Gastroesophageal sphincter (tissue), 3 donors: ENCODE measurements around the gene GSG1L.

ENCODE experiments used
- POLR2AphosphoS5 ChIP-seq: sonication (generic); formaldehyde crosslinking; IDR thresholded peaks from one replicate; pipeline ENCODE4 v1.6.1; 2017; ENCODE audit warnings: antibody characterized with exemption
- TF ChIP-seq, protein P1 (sequence below), 4 experiments: fragments of 200-600 bp in 2 of 4; fragments of 450-650 bp in 2 of 4; sonication (generic) in 1 of 4; IDR thresholded peaks; one replicate each; pipeline ENCODE4 v1.5.1; 2017 to 2019; ENCODE audit warnings: antibody characterized with exemption in 4 of 4, mild to moderate bottlenecking in 2 of 4, moderate library complexity in 2 of 4

DNA sequence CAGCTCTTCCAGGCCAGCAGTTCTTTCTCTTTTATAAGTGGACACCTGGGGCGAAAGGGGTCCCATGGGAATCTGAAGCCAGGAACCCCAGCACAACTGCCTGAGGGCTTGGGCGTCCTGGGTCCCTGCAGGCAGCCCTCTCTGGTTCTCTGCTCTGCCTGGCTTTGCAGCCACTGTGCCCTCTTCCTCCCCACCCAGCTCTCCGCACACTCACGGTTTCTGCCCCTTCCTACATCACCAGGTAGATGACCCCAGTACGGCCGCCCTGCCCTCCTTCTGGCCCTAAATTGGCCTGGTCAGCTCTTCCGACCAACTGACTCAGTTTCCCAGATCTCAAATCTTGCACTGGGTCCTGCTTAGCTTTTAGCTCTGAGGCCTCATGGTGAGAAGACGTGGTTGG lies 288.3 kb downstream of the GSG1L start:
- TF ChIP-seq, protein P1, sequence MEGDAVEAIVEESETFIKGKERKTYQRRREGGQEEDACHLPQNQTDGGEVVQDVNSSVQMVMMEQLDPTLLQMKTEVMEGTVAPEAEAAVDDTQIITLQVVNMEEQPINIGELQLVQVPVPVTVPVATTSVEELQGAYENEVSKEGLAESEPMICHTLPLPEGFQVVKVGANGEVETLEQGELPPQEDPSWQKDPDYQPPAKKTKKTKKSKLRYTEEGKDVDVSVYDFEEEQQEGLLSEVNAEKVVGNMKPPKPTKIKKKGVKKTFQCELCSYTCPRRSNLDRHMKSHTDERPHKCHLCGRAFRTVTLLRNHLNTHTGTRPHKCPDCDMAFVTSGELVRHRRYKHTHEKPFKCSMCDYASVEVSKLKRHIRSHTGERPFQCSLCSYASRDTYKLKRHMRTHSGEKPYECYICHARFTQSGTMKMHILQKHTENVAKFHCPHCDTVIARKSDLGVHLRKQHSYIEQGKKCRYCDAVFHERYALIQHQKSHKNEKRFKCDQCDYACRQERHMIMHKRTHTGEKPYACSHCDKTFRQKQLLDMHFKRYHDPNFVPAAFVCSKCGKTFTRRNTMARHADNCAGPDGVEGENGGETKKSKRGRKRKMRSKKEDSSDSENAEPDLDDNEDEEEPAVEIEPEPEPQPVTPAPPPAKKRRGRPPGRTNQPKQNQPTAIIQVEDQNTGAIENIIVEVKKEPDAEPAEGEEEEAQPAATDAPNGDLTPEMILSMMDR (IDR thresholded peaks at IDR 0.05), result no peak
- no peak for TF ChIP-seq POLR2AphosphoS5
